PC-9 (cell line): ENCODE data around the gene RAB7A.

ENCODE experiments used
- EZH2 ChIP-seq: fragments of 200-600 bp; sonication (generic); IDR thresholded peaks from 2 replicates; pipeline ENCODE4 v1.8.0; 2017; ENCODE audit warnings: antibody characterized with exemption, low read depth
- TF ChIP-seq, protein P1 (sequence below): fragments of 200-600 bp; sonication (generic); conservative IDR thresholded peaks from 2 replicates; pipeline ENCODE4 v1.6.1; 2017; ENCODE audit warnings: mixed run types, antibody characterized with exemption, mild to moderate bottlenecking, moderate library complexity

- no peak for TF ChIP-seq EZH2
- TF ChIP-seq, protein P1, sequence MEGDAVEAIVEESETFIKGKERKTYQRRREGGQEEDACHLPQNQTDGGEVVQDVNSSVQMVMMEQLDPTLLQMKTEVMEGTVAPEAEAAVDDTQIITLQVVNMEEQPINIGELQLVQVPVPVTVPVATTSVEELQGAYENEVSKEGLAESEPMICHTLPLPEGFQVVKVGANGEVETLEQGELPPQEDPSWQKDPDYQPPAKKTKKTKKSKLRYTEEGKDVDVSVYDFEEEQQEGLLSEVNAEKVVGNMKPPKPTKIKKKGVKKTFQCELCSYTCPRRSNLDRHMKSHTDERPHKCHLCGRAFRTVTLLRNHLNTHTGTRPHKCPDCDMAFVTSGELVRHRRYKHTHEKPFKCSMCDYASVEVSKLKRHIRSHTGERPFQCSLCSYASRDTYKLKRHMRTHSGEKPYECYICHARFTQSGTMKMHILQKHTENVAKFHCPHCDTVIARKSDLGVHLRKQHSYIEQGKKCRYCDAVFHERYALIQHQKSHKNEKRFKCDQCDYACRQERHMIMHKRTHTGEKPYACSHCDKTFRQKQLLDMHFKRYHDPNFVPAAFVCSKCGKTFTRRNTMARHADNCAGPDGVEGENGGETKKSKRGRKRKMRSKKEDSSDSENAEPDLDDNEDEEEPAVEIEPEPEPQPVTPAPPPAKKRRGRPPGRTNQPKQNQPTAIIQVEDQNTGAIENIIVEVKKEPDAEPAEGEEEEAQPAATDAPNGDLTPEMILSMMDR, result no peak
These were observed 94.4 kb downstream of the RAB7A start for GRCh38 chr3:128820252-128820839.
